SIG-M5 treated with dmso at 0.1 percent for 504 hours (cell line): Measurements from ENCODE around the gene DBF4.
"Not testable (repeated sequence)": the region's sequence is repeated elsewhere in the genome, so short reads cannot be mapped to it uniquely, and the experiment has no call there.

Experiments
- DNase-seq: peaks from one replicate; lab custom pipeline; 2025; ENCODE audit not compliant: unreplicated experiment; lab: John Stamatoyannopoulos, UW

DBF4 gene

DNA sequence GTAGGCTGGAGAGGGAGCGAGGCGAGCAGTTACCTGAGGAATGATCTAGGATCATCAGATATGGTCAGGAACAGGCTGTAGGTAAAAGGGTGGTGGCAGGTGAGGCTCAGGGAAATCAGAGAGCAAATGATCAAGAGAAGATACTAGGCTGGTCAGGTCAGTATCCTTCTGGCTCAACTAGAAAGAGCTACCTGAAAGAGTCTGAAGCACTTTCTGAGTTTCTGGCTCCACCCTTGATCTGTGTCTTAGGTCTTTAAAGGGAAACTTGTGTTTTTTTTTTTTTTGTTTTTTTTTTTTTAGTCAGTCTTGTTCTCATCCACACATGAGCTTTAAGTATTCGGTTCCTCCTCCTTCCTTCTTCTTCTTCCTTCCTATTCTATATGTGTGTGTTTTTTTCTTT lies 68.3 kb downstream of the DBF4 start:
- no peak for DNase-seq

DNA sequence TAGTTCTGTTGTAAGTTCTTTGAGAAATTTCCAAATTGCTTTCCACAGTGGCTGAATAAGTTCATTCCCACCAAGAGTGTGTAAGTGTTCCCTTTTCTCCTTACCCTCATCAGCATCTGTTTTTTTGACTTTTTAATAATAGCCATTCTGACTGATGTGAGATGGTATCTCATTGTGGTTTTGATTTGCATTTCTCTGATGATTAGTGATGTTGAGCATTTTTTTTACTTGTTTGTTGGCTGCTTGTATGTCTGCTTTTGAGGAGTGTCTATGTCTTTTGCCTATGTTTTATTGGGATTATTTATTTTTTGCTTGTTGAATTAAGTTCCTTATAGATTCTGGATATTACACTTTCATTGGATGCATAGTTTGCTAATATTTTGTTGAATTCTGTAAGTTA lies 69.6 kb downstream of the DBF4 start:
- DNase-seq = not testable (repeated sequence)

DNA sequence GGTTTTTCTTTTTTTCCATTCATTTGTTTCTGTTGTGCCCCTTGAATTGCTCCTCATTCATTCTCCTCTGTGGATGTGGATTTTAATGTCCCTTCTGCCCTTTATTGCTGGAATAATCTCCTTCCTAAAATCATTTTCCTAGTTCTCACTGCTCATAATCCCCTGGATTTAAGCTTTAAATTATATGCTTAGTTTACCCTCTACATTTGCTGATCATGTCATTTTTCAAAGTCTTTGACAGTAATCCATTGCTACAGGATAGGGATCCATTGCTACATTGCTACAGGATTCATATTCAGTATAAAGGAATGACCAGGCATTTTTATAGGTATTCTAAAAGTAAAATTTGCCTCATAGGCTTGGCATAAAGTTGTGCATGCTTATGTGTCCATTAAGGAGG lies 72.1 kb downstream of the DBF4 start:
- DNase-seq = no peak
